Astrocyte of the cerebellum (primary cell): Measurements from ENCODE around the gene SPOCD1.

Experiments used
- DNase-seq: peaks from one replicate; pipeline ENCODE4 v3.0.0-alpha.2; 2011; ENCODE audit warnings: low read depth
- H3K4me3 ChIP-seq: 2 replicates; pipeline ENCODE4 v1.5.1; 2011; ENCODE audit warnings: mild to moderate bottlenecking, low read depth, low read length, moderate library complexity
- in situ Hi-C: cut with HindIII; loops from 2 replicates; pipeline ENCODE4 v1.10.0; 2017; ENCODE audit warnings: low sequenced_read_pairs
- TF ChIP-seq, protein P1 (sequence below): IDR thresholded peaks from 2 replicates; pipeline ENCODE4 v1.5.1; 2012; ENCODE audit warnings: low read length, low read depth, moderate library complexity, mild to moderate bottlenecking; ENCODE audit errors: missing control alignments

SPOCD1 gene

DNA sequence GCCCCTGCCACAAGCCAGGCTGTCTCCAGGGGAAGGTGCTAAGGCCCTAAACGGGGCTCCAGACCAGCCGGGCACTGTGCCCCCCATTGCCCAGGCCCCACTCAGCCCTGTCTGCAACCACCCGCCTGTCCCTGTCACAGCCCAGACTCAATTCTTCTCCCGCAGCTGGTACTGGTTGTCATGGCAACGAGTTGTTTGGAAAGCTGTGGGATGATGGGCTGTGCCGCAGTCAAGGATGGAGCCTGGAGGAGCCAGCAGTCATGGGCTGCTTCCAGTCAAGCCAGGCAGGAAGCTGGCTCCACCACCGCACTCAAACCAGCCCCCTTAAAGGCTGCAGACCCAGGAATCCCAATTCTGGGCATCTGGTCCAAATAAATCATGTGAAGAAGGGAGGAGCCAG is 4.2 kb downstream of the SPOCD1 start:
- no peak for DNase-seq
- in situ Hi-C loops = no loop called here
- TF ChIP-seq, protein P1, sequence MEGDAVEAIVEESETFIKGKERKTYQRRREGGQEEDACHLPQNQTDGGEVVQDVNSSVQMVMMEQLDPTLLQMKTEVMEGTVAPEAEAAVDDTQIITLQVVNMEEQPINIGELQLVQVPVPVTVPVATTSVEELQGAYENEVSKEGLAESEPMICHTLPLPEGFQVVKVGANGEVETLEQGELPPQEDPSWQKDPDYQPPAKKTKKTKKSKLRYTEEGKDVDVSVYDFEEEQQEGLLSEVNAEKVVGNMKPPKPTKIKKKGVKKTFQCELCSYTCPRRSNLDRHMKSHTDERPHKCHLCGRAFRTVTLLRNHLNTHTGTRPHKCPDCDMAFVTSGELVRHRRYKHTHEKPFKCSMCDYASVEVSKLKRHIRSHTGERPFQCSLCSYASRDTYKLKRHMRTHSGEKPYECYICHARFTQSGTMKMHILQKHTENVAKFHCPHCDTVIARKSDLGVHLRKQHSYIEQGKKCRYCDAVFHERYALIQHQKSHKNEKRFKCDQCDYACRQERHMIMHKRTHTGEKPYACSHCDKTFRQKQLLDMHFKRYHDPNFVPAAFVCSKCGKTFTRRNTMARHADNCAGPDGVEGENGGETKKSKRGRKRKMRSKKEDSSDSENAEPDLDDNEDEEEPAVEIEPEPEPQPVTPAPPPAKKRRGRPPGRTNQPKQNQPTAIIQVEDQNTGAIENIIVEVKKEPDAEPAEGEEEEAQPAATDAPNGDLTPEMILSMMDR = no peak
- H3K4me3 ChIP-seq = no peak overlapping the region

DNA sequence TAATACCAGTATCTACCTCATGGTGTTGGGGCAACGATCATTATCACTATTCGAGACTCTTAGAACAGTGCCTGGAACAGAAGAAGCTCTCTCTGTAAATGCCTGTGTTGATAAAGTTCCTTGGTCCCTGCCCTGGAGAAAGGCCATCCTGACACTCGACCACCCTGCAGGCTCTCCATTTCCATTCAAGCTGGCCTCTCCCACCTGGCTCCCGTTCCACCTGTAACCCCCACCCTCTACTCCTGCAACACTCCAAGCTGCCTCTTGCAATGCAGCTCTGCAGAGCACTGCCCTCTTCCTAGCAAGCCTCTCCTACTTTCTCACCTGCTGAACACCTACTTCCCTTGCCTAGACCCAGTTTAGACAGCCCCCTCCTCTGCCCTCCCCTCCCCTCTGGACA is 6.1 kb downstream of the SPOCD1 start:
- TF ChIP-seq, protein P1 = no peak
- in situ Hi-C loops = no loop called here
- H3K4me3 ChIP-seq = no peak overlapping the region
- no peak for DNase-seq

DNA sequence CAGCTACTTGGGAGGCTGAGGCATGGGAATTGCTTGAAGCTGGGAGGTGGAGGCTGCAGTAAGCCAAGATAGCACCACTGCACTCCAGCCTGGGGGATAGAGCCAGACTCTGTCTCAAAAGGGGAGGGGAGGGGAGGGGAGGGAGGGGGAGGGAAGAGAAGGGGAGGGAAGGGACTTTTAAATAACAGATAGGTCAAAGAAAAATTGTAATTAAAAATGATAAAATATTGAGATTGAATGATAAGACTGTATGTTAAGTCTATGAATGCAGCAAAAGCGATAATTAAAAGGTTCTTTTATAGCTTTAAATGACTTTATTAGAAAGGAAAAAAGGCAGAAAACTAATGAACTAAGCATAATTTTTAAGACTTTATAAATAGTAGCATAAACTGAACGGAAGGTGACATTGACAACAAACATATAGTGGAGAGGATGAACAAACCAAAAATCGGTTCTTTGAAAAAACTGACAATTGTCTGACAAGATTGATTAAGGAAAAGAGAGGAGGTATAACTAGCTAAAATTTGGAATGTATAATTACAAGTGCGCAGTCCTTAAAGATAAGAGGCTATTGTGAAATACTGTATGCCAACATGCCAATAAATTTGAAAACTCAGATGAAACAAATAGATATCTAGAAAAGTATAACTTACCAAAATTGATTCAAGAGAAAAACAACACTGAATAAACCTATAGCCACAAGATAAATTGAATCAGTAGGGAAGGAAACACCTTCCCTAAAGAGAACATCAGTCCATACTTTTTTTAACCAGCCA is 8.4 kb downstream of the SPOCD1 start:
- TF ChIP-seq, protein P1 = no peak
- no peak for DNase-seq
- in situ Hi-C loops = no loop called here
- no peak overlapping the region for H3K4me3 ChIP-seq

DNA sequence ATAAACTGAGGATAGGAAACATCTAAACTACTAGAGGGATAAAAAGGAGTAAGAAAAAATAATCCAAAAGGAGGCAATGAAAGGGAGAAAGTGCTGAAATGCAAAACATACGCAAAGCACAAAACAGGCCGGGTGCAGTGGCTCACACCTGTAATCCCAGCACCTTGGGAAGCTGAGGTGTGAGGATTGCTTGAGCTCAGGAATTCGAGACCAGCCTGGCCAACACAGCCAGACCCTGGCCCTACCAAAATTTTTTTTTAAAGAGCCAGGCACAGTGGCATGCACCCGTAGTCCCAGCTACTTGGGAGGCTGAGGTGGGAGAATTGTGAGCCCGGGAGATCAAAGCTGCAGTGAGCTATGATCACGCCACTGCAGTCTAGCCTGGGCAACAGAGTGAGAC is 10.5 kb downstream of the SPOCD1 start:
- H3K4me3 ChIP-seq = no peak overlapping the region
- TF ChIP-seq, protein P1 = no peak
- in situ Hi-C loops = no loop called here
- no peak for DNase-seq

DNA sequence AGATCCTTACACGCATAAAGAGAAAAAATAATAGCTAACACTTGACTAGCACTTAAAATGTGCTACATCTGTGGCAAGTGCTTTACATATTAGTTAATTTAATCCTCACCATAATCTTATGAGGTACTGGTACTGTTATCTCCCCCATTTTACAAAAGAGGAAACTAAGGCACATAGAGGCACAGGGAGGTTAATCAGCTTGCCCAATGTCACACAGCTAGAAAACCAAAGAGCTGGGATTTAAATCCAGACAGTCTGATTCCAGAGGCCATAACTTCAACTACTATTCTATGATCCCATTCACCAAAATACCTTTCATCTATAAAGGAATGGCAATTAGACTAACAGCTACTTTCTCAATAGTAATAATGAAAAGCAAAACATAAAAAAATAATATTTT is 11.7 kb downstream of the SPOCD1 start:
- no peak overlapping the region for H3K4me3 ChIP-seq
- in situ Hi-C loops = no loop called here
- TF ChIP-seq, protein P1 = no peak
- DNase-seq = no peak

DNA sequence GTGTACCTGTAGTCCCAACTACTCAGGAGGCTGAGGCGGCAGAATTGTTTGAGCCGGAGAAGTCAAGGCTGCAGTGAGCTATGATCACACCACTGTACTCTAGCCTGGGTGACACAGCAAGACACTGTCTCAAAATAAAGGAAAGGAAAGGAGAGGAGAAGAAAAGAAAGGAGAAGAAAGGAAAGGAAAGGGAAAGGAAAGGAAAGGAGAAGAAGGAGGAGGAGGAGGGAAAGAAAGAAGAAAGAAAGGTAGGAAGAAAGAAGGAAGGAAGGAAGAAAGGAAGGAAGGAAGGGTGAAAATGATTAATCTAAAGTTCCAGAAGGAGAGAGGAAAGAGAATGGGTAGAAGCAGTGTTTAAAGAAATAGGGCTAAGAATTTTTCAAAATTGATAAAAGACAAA is 12.2 kb downstream of the SPOCD1 start:
- no peak overlapping the region for H3K4me3 ChIP-seq
- TF ChIP-seq, protein P1 = no peak
- DNase-seq = no peak
- in situ Hi-C loops = no loop called here
